ENCODE results near the gene FXN. TPM values are rescaled to one million over a fixed set of nuclear protein-coding genes. Genes with fewer than 3 reads are reported as not detected.
A peak's percentile ranks its signal among the peaks of the same experiment; 100 is the strongest.

Gene FXN
- total and polyA plus RNA-seq, 2 experiments from 2014 or later, result 12.2 to 31.5 TPM

GRCh38 chr9:69081261-69081660 lies 45.7 kb downstream of the FXN start:
- no peaks in the 10 kb centered on the region for H3K79me2 ChIP-seq
- H3K4me1 ChIP-seq (ENCODE audit: insufficient read depth), result no peaks in the 10 kb centered on the region
- H3K4me2 ChIP-seq, result no peak overlapping the region
- no peaks in the 10 kb centered on the region for H3K9me2 ChIP-seq (replicated peaks; ENCODE audit: insufficient read depth)
- no peaks in the 10 kb centered on the region for H4K20me1 ChIP-seq (ENCODE audit: insufficient read depth, poor library complexity, severe bottlenecking)
- no peaks in the 10 kb centered on the region for H3K9me3 ChIP-seq (ENCODE audit: low read depth)
- no peak overlapping the region for H3K27ac ChIP-seq
- no peak overlapping the region for H2AFZ ChIP-seq
- H3K4me3 ChIP-seq, result no peak overlapping the region
- no peaks in the 10 kb centered on the region for H3K27me3 ChIP-seq
- no peak for TF ChIP-seq EZH2 (IDR thresholded peaks at IDR 0.05; ENCODE audit: borderline replicate concordance)
- TF ChIP-seq CTCF (IDR thresholded peaks at IDR 0.05; ENCODE audit: poor library complexity), result no peak
- TF ChIP-seq EZH2phosphoT487 (IDR thresholded peaks at IDR 0.05; ENCODE audit: low read depth, severe bottlenecking, unreplicated experiment), result no peak
- DNase-seq (ENCODE audit: low spot score), result no peak
- no peaks in the 10 kb centered on the region for H3K36me3 ChIP-seq (replicated peaks; ENCODE audit: insufficient read depth, low read depth)
- 87% methylated on average over 4 of the region's 4 CpGs for WGBS (ENCODE audit: low lambda C conversion rate, missing lambda C conversion rate)

GRCh38 chr9:69083321-69083720 lies 47.8 kb downstream of the FXN start:
- H3K4me2 ChIP-seq, result no peak overlapping the region
- H3K36me3 ChIP-seq (replicated peaks; ENCODE audit: insufficient read depth, low read depth), result no peaks in the 10 kb centered on the region
- H2AFZ ChIP-seq, result no peak overlapping the region
- no peaks in the 10 kb centered on the region for H4K20me1 ChIP-seq (ENCODE audit: insufficient read depth, poor library complexity, severe bottlenecking)
- H3K4me1 ChIP-seq (ENCODE audit: insufficient read depth), result no peaks in the 10 kb centered on the region
- H3K27me3 ChIP-seq, result no peaks in the 10 kb centered on the region
- H3K27ac ChIP-seq, result no peak overlapping the region
- TF ChIP-seq EZH2phosphoT487 (IDR thresholded peaks at IDR 0.05; ENCODE audit: low read depth, severe bottlenecking, unreplicated experiment) (no peak), CTCF (IDR thresholded peaks at IDR 0.05; ENCODE audit: poor library complexity) (no peak)
- 83% methylated on average over 3 of the region's 3 CpGs for WGBS (ENCODE audit: low lambda C conversion rate, missing lambda C conversion rate)
- no peaks in the 10 kb centered on the region for H3K79me2 ChIP-seq
- H3K9me3 ChIP-seq (ENCODE audit: low read depth), result no peaks in the 10 kb centered on the region
- DNase-seq (ENCODE audit: low spot score), result no peak
- no peaks in the 10 kb centered on the region for H3K9me2 ChIP-seq (replicated peaks; ENCODE audit: insufficient read depth)
- H3K4me3 ChIP-seq, result no peak overlapping the region

DNA sequence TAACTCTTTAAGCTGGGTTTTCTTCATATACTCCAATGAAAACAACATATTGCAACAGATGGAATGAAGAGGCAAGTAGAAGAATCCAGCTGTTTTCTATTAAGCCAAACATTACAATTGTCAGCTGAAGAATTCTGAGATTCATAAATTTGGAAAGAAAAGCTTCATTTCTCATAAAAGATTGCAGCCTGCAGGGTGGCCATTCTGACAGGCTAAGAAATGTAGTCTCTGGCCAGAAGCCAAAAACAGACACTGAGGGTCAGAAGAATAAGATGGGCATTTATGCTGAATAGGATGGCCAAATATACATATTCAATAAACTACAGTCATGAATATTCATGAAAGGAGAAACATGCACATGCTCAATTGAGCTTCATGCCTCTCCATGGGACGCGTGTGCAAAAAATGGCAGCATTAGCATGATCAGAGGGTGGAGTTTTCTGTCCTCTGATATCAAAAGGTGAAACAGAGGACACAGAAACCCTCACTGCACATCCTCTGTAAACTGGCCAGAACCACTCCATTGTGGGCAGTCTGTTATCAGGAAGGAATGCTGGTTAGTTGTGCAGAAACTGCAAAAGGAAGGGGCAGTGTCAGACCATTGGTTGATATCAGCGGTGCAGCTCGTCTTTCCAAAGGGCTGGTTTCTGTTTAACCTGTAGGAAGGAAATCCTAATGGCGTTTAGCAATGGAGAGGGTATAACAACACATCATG lies 50.2 kb downstream of the FXN start:
- H3K9me3 ChIP-seq (ENCODE audit: low read depth), result no peaks in the 10 kb centered on the region
- H3K4me2 ChIP-seq, result peak overlapping the region; percentile 31
- H3K27me3 ChIP-seq, result no peaks in the 10 kb centered on the region
- 74% methylated on average over 5 of the region's 5 CpGs for WGBS (ENCODE audit: low lambda C conversion rate, missing lambda C conversion rate)
- no peaks in the 10 kb centered on the region for H3K79me2 ChIP-seq
- no peaks in the 10 kb centered on the region for H3K36me3 ChIP-seq (replicated peaks; ENCODE audit: insufficient read depth, low read depth)
- TF ChIP-seq CTCF (IDR thresholded peaks at IDR 0.05; ENCODE audit: poor library complexity) (no peak), EZH2phosphoT487 (IDR thresholded peaks at IDR 0.05; ENCODE audit: low read depth, severe bottlenecking, unreplicated experiment) (no peak), EZH2 (IDR thresholded peaks at IDR 0.05; ENCODE audit: borderline replicate concordance) (no peak)
- no peak overlapping the region for H3K4me3 ChIP-seq
- H2AFZ ChIP-seq, result no peak overlapping the region
- H3K9me2 ChIP-seq (replicated peaks; ENCODE audit: insufficient read depth), result no peaks in the 10 kb centered on the region
- peaks cover 10% of the 10 kb centered on the region for H3K4me1 ChIP-seq (ENCODE audit: insufficient read depth)
- DNase-seq (ENCODE audit: low spot score), result peak; percentile 23
- H4K20me1 ChIP-seq (ENCODE audit: insufficient read depth, poor library complexity, severe bottlenecking), result no peaks in the 10 kb centered on the region
- H3K27ac ChIP-seq, result peak overlapping the region; percentile 26

Data from hepatocyte (in vitro differentiated cells).